Lower lobe of right lung (tissue), 2 donors: Measurements from ENCODE around the gene NHSL1. TPM values are rescaled to one million over a fixed set of nuclear protein-coding genes. Genes with fewer than 3 reads are reported as not detected.

Source experiments
- ATAC-seq, 2 donors: fragments of 200-7000 bp; cut with Tn5 transposase; one replicate each; pipeline ENCODE4 v1.9.1; 2020 to 2022; ENCODE audit warnings: mild to moderate bottlenecking in 2 of 2, moderate library complexity in 2 of 2
- DNase-seq: peaks from one replicate; pipeline ENCODE4 v3.0.0-alpha.2; 2020
- H3K27ac ChIP-seq: fragments of 200-600 bp; one replicate; pipeline ENCODE4 v1.8.0; 2022
- H3K27me3 ChIP-seq: fragments of 200-600 bp; one replicate; pipeline ENCODE4 v1.8.0; 2022; ENCODE audit warnings: low read depth
- H3K36me3 ChIP-seq: fragments of 200-600 bp; one replicate; pipeline ENCODE4 v1.8.0; 2022; ENCODE audit warnings: mild to moderate bottlenecking
- H3K4me1 ChIP-seq: fragments of 200-600 bp; one replicate; pipeline ENCODE4 v1.8.0; 2022
- H3K4me3 ChIP-seq: fragments of 200-600 bp; one replicate; pipeline ENCODE4 v1.8.0; 2022; ENCODE audit warnings: mild to moderate bottlenecking
- H3K9me3 ChIP-seq: fragments of 200-600 bp; one replicate; pipeline ENCODE4 v1.8.0; 2022
- CTCF ChIP-seq: fragments of 200-600 bp; IDR thresholded peaks from one replicate; pipeline ENCODE4 v1.8.0; 2022; ENCODE audit warnings: antibody characterized with exemption, mild to moderate bottlenecking
- intact Hi-C: fragments of 100-400 bp; cut with DNase I; formaldehyde crosslinking; loops from one replicate; pipeline ENCODE4 v1.11.0; 2022
- total RNA-seq: library from RNA; stranded (reverse); fragmentation: NEBNext Ultra II Directional; extraction: Animal tissue kit (Norgen Biotek cat#: 25700); gene quantifications from one replicate; pipeline ENCODE4 v1.2.1, GENCODE V29; 2021
- donor health status: DM: no; HTN: yes; CAD: no; lungs with severe emphysema.

NHSL1 gene
- total RNA-seq, 1 donor from 2014 or later = 63.7 TPM

GRCh38 chr6:138535728-138536455 is 36.6 kb upstream of the NHSL1 start:
- H3K27me3 ChIP-seq = no peaks in the 10 kb centered on the region
- H3K4me3 ChIP-seq = no peak overlapping the region
- no peak for TF ChIP-seq CTCF
- H3K9me3 ChIP-seq = no peaks in the 10 kb centered on the region
- DNase-seq = no peak
- no peaks in the 10 kb centered on the region for H3K36me3 ChIP-seq
- ATAC-seq = no peak
- intact Hi-C loops = no loop called here
- H3K4me1 ChIP-seq = peaks cover 45% of the 10 kb centered on the region
- H3K27ac ChIP-seq = no peak overlapping the region

- H3K4me1 ChIP-seq = peaks cover 25% of the 10 kb centered on the region
- peak; percentile 56 for DNase-seq
- no peaks in the 10 kb centered on the region for H3K36me3 ChIP-seq
- TF ChIP-seq CTCF = no peak
- no peak overlapping the region for H3K4me3 ChIP-seq
- H3K27me3 ChIP-seq = no peaks in the 10 kb centered on the region
- H3K9me3 ChIP-seq = no peaks in the 10 kb centered on the region
- intact Hi-C loops = no loop called here
- H3K27ac ChIP-seq = no peak overlapping the region
- peak; percentile 53 to 89 for ATAC-seq
Measured at GRCh38 chr6:138533667-138534066, 34.4 kb upstream of the NHSL1 start.

DNA sequence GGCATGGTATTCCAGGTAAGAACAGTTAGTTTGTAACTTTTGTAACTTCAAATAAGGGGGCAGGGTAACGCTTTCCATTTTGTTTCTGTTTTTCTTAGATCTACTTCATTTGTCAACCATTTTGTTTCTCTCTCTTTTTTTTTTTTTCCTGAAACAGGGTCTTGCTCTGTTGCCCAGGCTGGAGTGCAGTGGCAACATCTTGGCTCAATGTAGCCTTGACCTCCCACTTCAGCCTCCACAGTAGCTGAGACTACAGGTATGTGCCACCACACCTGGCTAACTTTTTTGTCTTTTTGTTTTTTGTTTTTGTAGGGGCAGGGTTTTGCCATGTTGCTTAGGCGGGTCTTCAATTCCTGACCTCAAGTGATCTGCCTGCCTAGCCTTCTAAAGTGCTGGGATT is 32.1 kb upstream of the NHSL1 start:
- H3K36me3 ChIP-seq = no peaks in the 10 kb centered on the region
- ATAC-seq (no peak), DNase-seq (no peak)
- H3K9me3 ChIP-seq = no peaks in the 10 kb centered on the region
- TF ChIP-seq CTCF = no peak
- H3K27ac ChIP-seq = no peak overlapping the region
- peaks cover 22% of the 10 kb centered on the region for H3K4me1 ChIP-seq
- intact Hi-C loops = no loop called here
- no peak overlapping the region for H3K4me3 ChIP-seq
- H3K27me3 ChIP-seq = no peaks in the 10 kb centered on the region

GRCh38 chr6:138529478-138529877 is 30.2 kb upstream of the NHSL1 start:
- intact Hi-C loops = no loop called here
- Histone ChIP-seq H3K4me3 (no peak overlapping the region), H3K9me3 (no peaks in the 10 kb centered on the region), H3K36me3 (no peaks in the 10 kb centered on the region), H3K27ac (no peak overlapping the region), H3K4me1 (peaks cover 27% of the 10 kb centered on the region), H3K27me3 (no peaks in the 10 kb centered on the region)
- DNase-seq = no peak
- no peak for TF ChIP-seq CTCF
- no peak for ATAC-seq

GRCh38 chr6:138528956-138529355 is 29.7 kb upstream of the NHSL1 start:
- no peaks in the 10 kb centered on the region for H3K36me3 ChIP-seq
- TF ChIP-seq CTCF = no peak
- DNase-seq = no peak
- ATAC-seq = no peak
- H3K9me3 ChIP-seq = no peaks in the 10 kb centered on the region
- H3K4me3 ChIP-seq = no peak overlapping the region
- no peak overlapping the region for H3K27ac ChIP-seq
- no peaks in the 10 kb centered on the region for H3K27me3 ChIP-seq
- intact Hi-C loops = no loop called here
- H3K4me1 ChIP-seq = peaks cover 27% of the 10 kb centered on the region
